H9 (cell line): ENCODE measurements around the gene TRMT44. TPM values are rescaled to one million over a fixed set of nuclear protein-coding genes. Genes with fewer than 3 reads are reported as not detected.

Experiments used
- DNase-seq: peaks from one replicate; pipeline ENCODE4 v3.0.0-alpha.2; 2017
- H2AFZ ChIP-seq: one replicate; pipeline ENCODE4 v1.6.1; 2013; ENCODE audit warnings: mild to moderate bottlenecking, low read length, control low read depth, moderate library complexity
- H2AK5ac ChIP-seq: 2 replicates; pipeline ENCODE4 v1.6.1; 2013; ENCODE audit warnings: low read length, control low read depth, mixed read lengths; ENCODE audit not compliant: insufficient read length
- H2BK120ac ChIP-seq: one replicate; pipeline ENCODE4 v1.6.1; 2013; ENCODE audit warnings: low read depth, mild to moderate bottlenecking, low read length, control low read depth, inconsistent platforms; ENCODE audit not compliant: poor library complexity, severe bottlenecking
- H2BK12ac ChIP-seq: 2 replicates; pipeline ENCODE4 v1.6.1; 2013; ENCODE audit warnings: low read length, control low read depth, mixed read lengths, low read depth; ENCODE audit not compliant: insufficient read length
- H2BK15ac ChIP-seq: 2 replicates; pipeline ENCODE4 v1.6.1; 2013; ENCODE audit warnings: low read depth, low read length, control low read depth
- H2BK20ac ChIP-seq: one replicate; pipeline ENCODE4 v1.6.1; 2013; ENCODE audit warnings: low read depth, mild to moderate bottlenecking, low read length, control low read depth, inconsistent platforms; ENCODE audit not compliant: poor library complexity, severe bottlenecking
- H2BK5ac ChIP-seq: 2 replicates; pipeline ENCODE4 v1.6.1; 2013; ENCODE audit warnings: low read length, control low read depth, mixed read lengths; ENCODE audit not compliant: insufficient read length
- H3K14ac ChIP-seq: 2 replicates; pipeline ENCODE4 v1.6.1; 2013; ENCODE audit warnings: low read length, control low read depth; ENCODE audit not compliant: insufficient read depth
- H3K18ac ChIP-seq: 2 replicates; pipeline ENCODE4 v1.6.1; 2013; ENCODE audit warnings: low read depth, mild to moderate bottlenecking, mixed read lengths, low read length, control low read depth; ENCODE audit not compliant: insufficient read length
- H3K23ac ChIP-seq: 2 replicates; pipeline ENCODE4 v1.6.1; 2013; ENCODE audit warnings: low read length, control low read depth, mixed read lengths, low read depth; ENCODE audit not compliant: insufficient read length
- H3K23me2 ChIP-seq: 2 replicates; pipeline ENCODE4 v1.6.1; 2013; ENCODE audit warnings: low read depth, mild to moderate bottlenecking, mixed read lengths, low read length, control low read depth; ENCODE audit not compliant: insufficient read length, poor library complexity, severe bottlenecking
- H3K27ac ChIP-seq: 2 replicates; pipeline ENCODE4 v1.5.1; 2013; ENCODE audit warnings: low read length, control low read depth, mixed read lengths, low read depth; ENCODE audit not compliant: insufficient read length
- H3K27me3 ChIP-seq: 2 replicates; pipeline ENCODE4 v1.6.1; 2013; ENCODE audit warnings: low read length, control low read depth, inconsistent platforms; ENCODE audit not compliant: insufficient read depth
- H3K4ac ChIP-seq: 2 replicates; pipeline ENCODE4 v1.6.1; 2013; ENCODE audit warnings: low read depth, mild to moderate bottlenecking, control low read depth, inconsistent platforms, low read length, moderate library complexity
- H3K4me1 ChIP-seq: 2 replicates; pipeline ENCODE4 v1.6.1; 2013; ENCODE audit warnings: low read length, control low read depth, inconsistent platforms; ENCODE audit not compliant: insufficient read depth
- H3K4me2 ChIP-seq: 2 replicates; pipeline ENCODE4 v1.6.1; 2013; ENCODE audit warnings: low read length, control low read depth, mixed read lengths; ENCODE audit not compliant: insufficient read length, insufficient read depth
- H3K56ac ChIP-seq: 2 replicates; pipeline ENCODE4 v1.6.1; 2013; ENCODE audit warnings: low read depth, mild to moderate bottlenecking, mixed read lengths, low read length, control low read depth; ENCODE audit not compliant: insufficient read length
- H3K79me1 ChIP-seq: 2 replicates; pipeline ENCODE4 v1.6.1; 2013; ENCODE audit warnings: low read depth, mild to moderate bottlenecking, moderate library complexity, low read length, control low read depth, inconsistent platforms; ENCODE audit not compliant: insufficient read depth, poor library complexity, severe bottlenecking
- H3K79me2 ChIP-seq: 2 replicates; pipeline ENCODE4 v1.6.1; 2013; ENCODE audit warnings: low read length, control low read depth, inconsistent platforms; ENCODE audit not compliant: insufficient read depth
- H3K9ac ChIP-seq: 2 replicates; pipeline ENCODE4 v1.6.1; 2013; ENCODE audit warnings: low read length, control low read depth, mixed read lengths; ENCODE audit not compliant: insufficient read length; ENCODE audit errors: extremely low read depth
- H3K9me3 ChIP-seq: one replicate; pipeline ENCODE4 v1.6.1; 2013; ENCODE audit warnings: low read depth, low read length, inconsistent platforms; ENCODE audit not compliant: control insufficient read depth
- H3T11ph ChIP-seq: one replicate; pipeline ENCODE4 v1.6.1; 2013; ENCODE audit warnings: mild to moderate bottlenecking, low read length, control low read depth, inconsistent platforms
- H4K20me1 ChIP-seq: one replicate; pipeline ENCODE4 v1.6.1; 2013; ENCODE audit not compliant: control insufficient read depth, insufficient read length, insufficient read depth
- H4K5ac ChIP-seq: 2 replicates; pipeline ENCODE4 v1.6.1; 2013; ENCODE audit warnings: low read depth, mild to moderate bottlenecking, mixed read lengths, low read length, control low read depth; ENCODE audit not compliant: insufficient read length
- H4K8ac ChIP-seq: replicated peaks from 2 replicates; pipeline ENCODE4 v1.6.1; 2013; ENCODE audit warnings: low read length, control low read depth, mixed read lengths, low read depth; ENCODE audit not compliant: insufficient read length
- H4K91ac ChIP-seq: 2 replicates; pipeline ENCODE4 v1.6.1; 2013; ENCODE audit warnings: low read depth, mild to moderate bottlenecking, moderate library complexity, mixed read lengths, low read length, control low read depth; ENCODE audit not compliant: insufficient read length
- H3K27ac Mint-ChIP-seq, 3 experiments: 2 replicates in 2 of 3; 3 replicates in 1 of 3; pipeline ENCODE4 v1.8.0; 2020 to 2021; ENCODE audit warnings: mixed read lengths in 3 of 3, mild to moderate bottlenecking in 1 of 3, moderate library complexity in 1 of 3
- H3K27me3 Mint-ChIP-seq: 2 replicates; pipeline ENCODE4 v1.8.0; 2021; ENCODE audit warnings: low read depth, mild to moderate bottlenecking, moderate library complexity, mixed read lengths
- H3K36me3 Mint-ChIP-seq, 3 experiments: 2 replicates in 2 of 3; 3 replicates in 1 of 3; pipeline ENCODE4 v1.8.0; 2020 to 2021; ENCODE audit warnings: low read depth in 3 of 3, mixed read lengths in 3 of 3; ENCODE audit not compliant: insufficient read depth in 1 of 3
- H3K4me1 Mint-ChIP-seq, 2 experiments: 2 replicates each; pipeline ENCODE4 v1.8.0; 2020; ENCODE audit warnings: mixed read lengths in 2 of 2
- H3K4me3 Mint-ChIP-seq, 2 experiments: 2 replicates in 1 of 2; 3 replicates in 1 of 2; pipeline ENCODE4 v1.8.0; 2020 to 2021; ENCODE audit warnings: mild to moderate bottlenecking in 2 of 2, mixed read lengths in 2 of 2, moderate library complexity in 1 of 2
- H3K9me3 Mint-ChIP-seq, 2 experiments: 2 replicates in 1 of 2; 3 replicates in 1 of 2; pipeline ENCODE4 v1.8.0; 2020; ENCODE audit warnings: mild to moderate bottlenecking in 2 of 2, mixed read lengths in 2 of 2, moderate library complexity in 1 of 2
- WGBS: extraction: QIAGEN DNeasy Blood & Tissue Kit; methylation state at CpG from one replicate; pipeline ENCODE4 v1.1.7; 2013; ENCODE audit warnings: missing lambda C conversion rate, low lambda C conversion rate, mixed read lengths; ENCODE audit not compliant: insufficient read length; ENCODE audit errors: extremely low coverage; 5-methylcytosine and 5-hydroxymethylcytosine counted together
- total RNA-seq: library from RNA; stranded (reverse); gene quantifications from 2 replicates; pipeline ENCODE4 v1.2.1, GENCODE V29; 2021
- TF ChIP-seq, protein P1 (sequence below): fragments of 200-600 bp; sonication (generic); conservative IDR thresholded peaks from 3 replicates; pipeline ENCODE4 v1.8.0; 2021; ENCODE audit warnings: antibody characterized with exemption, mild to moderate bottlenecking

Gene TRMT44
- total RNA-seq, 1 experiment from 2014 or later, result 22.8 TPM

DNA sequence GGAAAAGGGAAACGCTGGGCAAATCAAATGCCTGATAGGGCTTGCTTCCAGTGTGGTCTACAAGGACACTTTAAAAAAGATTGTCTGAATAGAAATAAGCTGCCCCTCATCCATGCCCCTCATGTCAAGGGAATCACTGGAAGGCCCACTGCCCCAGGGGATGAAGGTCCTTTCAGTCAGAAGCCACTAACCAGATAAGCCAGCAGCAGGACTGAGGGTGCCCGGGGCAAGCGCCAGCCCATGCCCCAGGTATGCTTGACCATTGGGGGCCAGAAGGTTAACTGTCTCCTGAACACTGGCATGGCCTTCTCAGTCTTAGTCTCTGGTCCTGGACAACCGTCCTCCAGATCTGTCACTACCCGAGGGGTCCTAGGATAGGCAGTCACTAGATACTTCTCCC lies 17.8 kb upstream of the TRMT44 start:
- no peak overlapping the region for H3K27ac ChIP-seq
- H3K9me3 Mint-ChIP-seq, result no peaks in the 10 kb centered on the region
- H2BK12ac ChIP-seq, result no peak overlapping the region
- no peak overlapping the region for H3K4ac ChIP-seq
- H3K4me1 ChIP-seq, result no peaks in the 10 kb centered on the region
- H2AFZ ChIP-seq, result no peak overlapping the region
- H3K23me2 ChIP-seq, result no peaks in the 10 kb centered on the region
- peaks cover 5% of the 10 kb centered on the region; the same call in 1 of the 2 replicates for H3K27me3 Mint-ChIP-seq
- H2BK120ac ChIP-seq, result no peak overlapping the region
- no peak overlapping the region for H3K27ac Mint-ChIP-seq
- H4K91ac ChIP-seq, result no peak overlapping the region
- no peak overlapping the region for H3K9ac ChIP-seq
- H3K9me3 ChIP-seq, result no peaks in the 10 kb centered on the region
- H3K18ac ChIP-seq, result no peak overlapping the region
- no peaks in the 10 kb centered on the region for H4K20me1 ChIP-seq
- H3K56ac ChIP-seq, result no peak overlapping the region
- DNase-seq, result no peak
- no CpG with 5 or more reads among the region's 5 CpGs for WGBS
- no peak overlapping the region for H2BK5ac ChIP-seq
- no peak overlapping the region for H4K8ac ChIP-seq
- no peaks in the 10 kb centered on the region for H3K27me3 ChIP-seq
- H4K5ac ChIP-seq, result no peak overlapping the region
- no peak overlapping the region for H2AK5ac ChIP-seq
- no peak overlapping the region for H3K4me3 Mint-ChIP-seq
- no peak overlapping the region for H3K4me2 ChIP-seq
- H3K14ac ChIP-seq, result no peak overlapping the region
- no peak overlapping the region for H3K23ac ChIP-seq
- TF ChIP-seq, protein P1, sequence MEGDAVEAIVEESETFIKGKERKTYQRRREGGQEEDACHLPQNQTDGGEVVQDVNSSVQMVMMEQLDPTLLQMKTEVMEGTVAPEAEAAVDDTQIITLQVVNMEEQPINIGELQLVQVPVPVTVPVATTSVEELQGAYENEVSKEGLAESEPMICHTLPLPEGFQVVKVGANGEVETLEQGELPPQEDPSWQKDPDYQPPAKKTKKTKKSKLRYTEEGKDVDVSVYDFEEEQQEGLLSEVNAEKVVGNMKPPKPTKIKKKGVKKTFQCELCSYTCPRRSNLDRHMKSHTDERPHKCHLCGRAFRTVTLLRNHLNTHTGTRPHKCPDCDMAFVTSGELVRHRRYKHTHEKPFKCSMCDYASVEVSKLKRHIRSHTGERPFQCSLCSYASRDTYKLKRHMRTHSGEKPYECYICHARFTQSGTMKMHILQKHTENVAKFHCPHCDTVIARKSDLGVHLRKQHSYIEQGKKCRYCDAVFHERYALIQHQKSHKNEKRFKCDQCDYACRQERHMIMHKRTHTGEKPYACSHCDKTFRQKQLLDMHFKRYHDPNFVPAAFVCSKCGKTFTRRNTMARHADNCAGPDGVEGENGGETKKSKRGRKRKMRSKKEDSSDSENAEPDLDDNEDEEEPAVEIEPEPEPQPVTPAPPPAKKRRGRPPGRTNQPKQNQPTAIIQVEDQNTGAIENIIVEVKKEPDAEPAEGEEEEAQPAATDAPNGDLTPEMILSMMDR, result no peak
- H2BK20ac ChIP-seq, result no peak overlapping the region
- no peak overlapping the region for H3T11ph ChIP-seq
- no peaks in the 10 kb centered on the region for H3K79me1 ChIP-seq
- H3K36me3 Mint-ChIP-seq, result no peaks in the 10 kb centered on the region; a peak in 1 of 7 replicates
- H3K4me1 Mint-ChIP-seq, result peaks cover 4 to 7% of the 10 kb centered on the region in 2 experiments
- H2BK15ac ChIP-seq, result no peak overlapping the region
- H3K79me2 ChIP-seq, result no peaks in the 10 kb centered on the region
